Stimulated activated CD8-positive, alpha-beta memory T cell treated with anti-CD3 and anti-CD28 coated beads, Interleukin-4, amount 100 ng/mL, for 48 hours (primary cell): ENCODE data around the gene HNRNPDL.
"Not testable (repeated sequence)": the region's sequence is repeated elsewhere in the genome, so short reads cannot be mapped to it uniquely, and the experiment has no call there.

Experiments
- DNase-seq: peaks from one replicate; pipeline ENCODE4 v3.0.0-alpha.2; 2020

The HNRNPDL gene

GRCh38 chr4:82431831-82432230 lies 1.6 kb upstream of the HNRNPDL start:
- no peak for DNase-seq

- peak; percentile 57 for DNase-seq
Measured at GRCh38 chr4:82430964-82431745, 893 bp upstream of the HNRNPDL start.

GRCh38 chr4:82429728-82430192 lies 502 bp downstream of the HNRNPDL start:
- no peak for DNase-seq

GRCh38 chr4:82428969-82429727 lies 1.1 kb downstream of the HNRNPDL start:
- DNase-seq, result peak; percentile 94

GRCh38 chr4:82428526-82428968 lies 1.7 kb downstream of the HNRNPDL start:
- no peak for DNase-seq

GRCh38 chr4:82425478-82425877 lies 4.8 kb downstream of the HNRNPDL start:
- no peak for DNase-seq

- no peak for DNase-seq
Measured at GRCh38 chr4:82423245-82424054, 6.8 kb downstream of the HNRNPDL start.

- DNase-seq, result no peak
Measured at GRCh38 chr4:82422616-82423015, 7.6 kb downstream of the HNRNPDL start.

- DNase-seq, result peak; percentile 36
Measured at GRCh38 chr4:82421796-82422560, 8.3 kb downstream of the HNRNPDL start.

GRCh38 chr4:82419451-82419850 lies 10.8 kb downstream of the HNRNPDL start:
- DNase-seq, result no peak

- DNase-seq, result no peak
Measured at GRCh38 chr4:82415922-82416365, 14.3 kb downstream of the HNRNPDL start.

GRCh38 chr4:82415061-82415460 lies 15.2 kb downstream of the HNRNPDL start:
- not testable (repeated sequence) for DNase-seq

- DNase-seq, result no peak
Measured at GRCh38 chr4:82403725-82404124, 26.5 kb downstream of the HNRNPDL start.

- DNase-seq, result no peak
Measured at GRCh38 chr4:82402196-82402775, 28.0 kb downstream of the HNRNPDL start.

- DNase-seq, result no peak
Measured at GRCh38 chr4:82401600-82401999, 28.7 kb downstream of the HNRNPDL start.

- DNase-seq, result no peak
Measured at GRCh38 chr4:82398263-82398662, 32.0 kb downstream of the HNRNPDL start.

GRCh38 chr4:82397527-82397926 lies 32.7 kb downstream of the HNRNPDL start:
- DNase-seq, result no peak

GRCh38 chr4:82394896-82395295 lies 35.4 kb downstream of the HNRNPDL start:
- DNase-seq, result no peak

GRCh38 chr4:82390061-82390460 lies 40.2 kb downstream of the HNRNPDL start:
- DNase-seq, result not testable (repeated sequence)

- DNase-seq, result no peak
Measured at GRCh38 chr4:82388405-82388804, 41.9 kb downstream of the HNRNPDL start.

GRCh38 chr4:82386312-82386711 lies 44.0 kb downstream of the HNRNPDL start:
- not testable (repeated sequence) for DNase-seq

GRCh38 chr4:82382751-82383150 lies 47.5 kb downstream of the HNRNPDL start:
- no peak for DNase-seq
